Mesendoderm (in vitro differentiated cells): ENCODE measurements around the gene ATG7.

Experiments used
- DNase-seq: peaks from one replicate; pipeline ENCODE4 v3.0.0; 2013
- H2AK5ac ChIP-seq: 2 replicates; pipeline ENCODE4 v1.6.1; 2013; ENCODE audit warnings: low read length, inconsistent platforms
- H2BK120ac ChIP-seq: 2 replicates; pipeline ENCODE4 v1.6.1; 2013; ENCODE audit warnings: low read depth, mild to moderate bottlenecking, low read length, moderate library complexity, mixed read lengths
- H2BK15ac ChIP-seq: replicated peaks from 2 replicates; pipeline ENCODE4 v1.6.1; 2013; ENCODE audit warnings: low read depth, mild to moderate bottlenecking, moderate library complexity
- H2BK5ac ChIP-seq: 2 replicates; pipeline ENCODE4 v1.6.1; 2013; ENCODE audit warnings: low read length, inconsistent platforms
- H3K18ac ChIP-seq: 2 replicates; pipeline ENCODE4 v1.6.1; 2013; ENCODE audit warnings: mild to moderate bottlenecking, low read length, mixed read lengths
- H3K23ac ChIP-seq: one replicate; pipeline ENCODE4 v1.6.1; 2013; ENCODE audit warnings: low read length
- H3K27ac ChIP-seq: 2 replicates; pipeline ENCODE4 v1.5.1; 2013; ENCODE audit warnings: low read depth, mild to moderate bottlenecking, inconsistent platforms, low read length, moderate library complexity
- H3K27me3 ChIP-seq: 2 replicates; pipeline ENCODE4 v1.6.1; 2013; ENCODE audit warnings: low read length, control low read depth, mild to moderate bottlenecking, inconsistent platforms; ENCODE audit not compliant: insufficient read depth, poor library complexity
- H3K36me3 ChIP-seq: 2 replicates; pipeline ENCODE4 v1.6.1; 2013; ENCODE audit warnings: low read length, inconsistent platforms; ENCODE audit not compliant: control insufficient read depth, insufficient read depth
- H3K4ac ChIP-seq: one replicate; pipeline ENCODE4 v1.6.1; 2013; ENCODE audit warnings: low read depth, mild to moderate bottlenecking, low read length, moderate library complexity
- H3K4me1 ChIP-seq: 2 replicates; pipeline ENCODE4 v1.6.1; 2013; ENCODE audit warnings: low read depth, low read length, inconsistent platforms; ENCODE audit not compliant: control insufficient read depth
- H3K4me2 ChIP-seq: 2 replicates; pipeline ENCODE4 v1.6.1; 2013; ENCODE audit warnings: low read length
- H3K4me3 ChIP-seq: 2 replicates; pipeline ENCODE4 v1.5.1; 2013; ENCODE audit warnings: mild to moderate bottlenecking, low read length
- H3K56ac ChIP-seq: one replicate; pipeline ENCODE4 v1.6.1; 2013; ENCODE audit warnings: low read length
- H3K79me1 ChIP-seq: 2 replicates; pipeline ENCODE4 v1.6.1; 2013; ENCODE audit warnings: low read length, inconsistent platforms
- H3K79me2 ChIP-seq: 2 replicates; pipeline ENCODE4 v1.6.1; 2013; ENCODE audit warnings: mild to moderate bottlenecking, low read length; ENCODE audit not compliant: control insufficient read depth, insufficient read depth
- H3K9ac ChIP-seq: 2 replicates; pipeline ENCODE4 v1.6.1; 2013; ENCODE audit warnings: low read length, inconsistent platforms
- H4K5ac ChIP-seq: one replicate; pipeline ENCODE4 v1.6.1; 2013; ENCODE audit warnings: low read length
- H4K8ac ChIP-seq: one replicate; pipeline ENCODE4 v1.6.1; 2013; ENCODE audit warnings: low read depth, mild to moderate bottlenecking, control low read depth, low read length, moderate library complexity
- WGBS: extraction: QIAGEN DNeasy Blood & Tissue Kit; methylation state at CpG from one replicate; pipeline ENCODE4 v1.1.7; 2013; ENCODE audit warnings: low lambda C conversion rate, missing lambda C conversion rate; ENCODE audit not compliant: insufficient coverage; ENCODE audit errors: extremely low coverage; 5-methylcytosine and 5-hydroxymethylcytosine counted together

Gene ATG7

GRCh38 chr3:11434017-11434526 is 161.9 kb downstream of the ATG7 start:
- H2BK5ac ChIP-seq = no peak overlapping the region
- no peak overlapping the region for H3K56ac ChIP-seq
- no peak overlapping the region for H3K9ac ChIP-seq
- no peak overlapping the region for H3K4ac ChIP-seq
- no peak overlapping the region for H4K5ac ChIP-seq
- H2BK15ac ChIP-seq = no peak overlapping the region
- no peak overlapping the region for H3K4me2 ChIP-seq
- no peak overlapping the region for H2AK5ac ChIP-seq
- H3K79me1 ChIP-seq = no peaks in the 10 kb centered on the region
- no peaks in the 10 kb centered on the region for H3K4me1 ChIP-seq
- WGBS = no CpG with 5 or more reads among the region's 3 CpGs
- no peak overlapping the region for H3K23ac ChIP-seq
- no peak overlapping the region for H3K27ac ChIP-seq
- no peak overlapping the region for H4K8ac ChIP-seq
- no peak overlapping the region for H2BK120ac ChIP-seq
- DNase-seq = no peak
- no peaks in the 10 kb centered on the region for H3K79me2 ChIP-seq
- no peak overlapping the region for H3K4me3 ChIP-seq
- no peaks in the 10 kb centered on the region for H3K27me3 ChIP-seq
- H3K18ac ChIP-seq = no peak overlapping the region
- no peaks in the 10 kb centered on the region for H3K36me3 ChIP-seq

- H3K9ac ChIP-seq = no peak overlapping the region
- 100% methylated on average over 1 of the region's 6 CpGs for WGBS
- DNase-seq = no peak
- H2BK5ac ChIP-seq = no peak overlapping the region
- H3K36me3 ChIP-seq = no peaks in the 10 kb centered on the region
- H4K8ac ChIP-seq = no peak overlapping the region
- no peaks in the 10 kb centered on the region for H3K4me1 ChIP-seq
- H2BK120ac ChIP-seq = no peak overlapping the region
- H3K27ac ChIP-seq = no peak overlapping the region
- H3K56ac ChIP-seq = no peak overlapping the region
- no peak overlapping the region for H4K5ac ChIP-seq
- no peak overlapping the region for H3K18ac ChIP-seq
- H3K79me2 ChIP-seq = no peaks in the 10 kb centered on the region
- H3K4me3 ChIP-seq = no peak overlapping the region
- no peak overlapping the region for H3K4me2 ChIP-seq
- no peak overlapping the region for H3K4ac ChIP-seq
- no peak overlapping the region for H2BK15ac ChIP-seq
- no peaks in the 10 kb centered on the region for H3K79me1 ChIP-seq
- no peaks in the 10 kb centered on the region for H3K27me3 ChIP-seq
- no peak overlapping the region for H2AK5ac ChIP-seq
- H3K23ac ChIP-seq = no peak overlapping the region
These were observed 162.4 kb downstream of the ATG7 start for GRCh38 chr3:11434563-11435096.

DNA sequence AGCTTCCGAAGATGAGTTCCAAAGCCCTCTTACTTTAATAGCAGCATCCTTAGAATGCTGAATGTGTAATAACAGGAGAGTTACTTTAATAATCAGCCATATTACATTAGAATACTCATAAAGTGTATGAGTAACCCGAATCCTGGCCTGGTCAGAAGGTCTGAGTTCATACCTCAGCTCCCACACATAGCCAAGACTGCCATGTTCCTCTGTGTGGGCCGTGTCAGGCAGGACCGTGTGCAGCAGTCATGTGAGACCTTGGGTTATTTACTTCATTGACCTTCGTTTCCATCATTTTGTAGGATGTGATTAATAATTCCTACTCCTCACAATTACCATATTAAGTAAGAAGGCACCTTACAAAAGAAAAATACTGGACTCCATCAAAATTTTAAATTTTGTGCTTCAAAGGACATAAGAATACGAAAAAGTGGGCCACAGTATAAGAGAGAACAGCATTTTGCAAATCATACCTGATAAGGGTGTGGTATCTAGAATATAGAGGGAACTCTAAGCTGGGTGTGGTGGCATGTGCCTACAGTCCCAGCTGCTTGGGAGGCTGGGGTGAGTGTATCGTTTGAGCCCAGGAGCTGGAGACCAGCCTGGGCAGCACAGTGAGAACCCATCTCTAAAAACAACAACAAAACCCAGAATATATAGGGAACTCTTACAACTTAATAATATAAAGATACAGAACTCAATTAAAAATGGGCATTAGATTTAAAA is 163.4 kb downstream of the ATG7 start:
- Histone ChIP-seq H3K36me3 (no peaks in the 10 kb centered on the region), H3K4me3 (no peak overlapping the region), H2BK120ac (no peak overlapping the region), H3K23ac (no peak overlapping the region), H4K5ac (no peak overlapping the region), H3K79me1 (no peaks in the 10 kb centered on the region), H3K56ac (no peak overlapping the region), H3K4me1 (no peaks in the 10 kb centered on the region), H2AK5ac (no peak overlapping the region), H2BK15ac (no peak overlapping the region), H3K9ac (no peak overlapping the region), H3K4ac (no peak overlapping the region), H2BK5ac (no peak overlapping the region), H4K8ac (no peak overlapping the region), H3K27ac (no peak overlapping the region), H3K79me2 (no peaks in the 10 kb centered on the region), H3K18ac (no peak overlapping the region), H3K27me3 (no peaks in the 10 kb centered on the region), H3K4me2 (no peak overlapping the region)
- no peak for DNase-seq
- WGBS = no CpG with 5 or more reads among the region's 7 CpGs

- H2AK5ac ChIP-seq = no peak overlapping the region
- no peak overlapping the region for H3K27ac ChIP-seq
- no peak overlapping the region for H3K4ac ChIP-seq
- no peak overlapping the region for H4K8ac ChIP-seq
- no peak overlapping the region for H2BK120ac ChIP-seq
- no peak for DNase-seq
- H3K4me2 ChIP-seq = no peak overlapping the region
- no peak overlapping the region for H4K5ac ChIP-seq
- WGBS = no CpG with 5 or more reads among the region's 2 CpGs
- no peaks in the 10 kb centered on the region for H3K79me2 ChIP-seq
- H3K18ac ChIP-seq = no peak overlapping the region
- no peaks in the 10 kb centered on the region for H3K27me3 ChIP-seq
- no peak overlapping the region for H3K56ac ChIP-seq
- no peaks in the 10 kb centered on the region for H3K4me1 ChIP-seq
- H3K23ac ChIP-seq = no peak overlapping the region
- H2BK15ac ChIP-seq = no peak overlapping the region
- no peak overlapping the region for H3K4me3 ChIP-seq
- no peak overlapping the region for H3K9ac ChIP-seq
- no peaks in the 10 kb centered on the region for H3K36me3 ChIP-seq
- no peak overlapping the region for H2BK5ac ChIP-seq
- H3K79me1 ChIP-seq = no peaks in the 10 kb centered on the region
These were observed 164.6 kb downstream of the ATG7 start for GRCh38 chr3:11436775-11437174.

DNA sequence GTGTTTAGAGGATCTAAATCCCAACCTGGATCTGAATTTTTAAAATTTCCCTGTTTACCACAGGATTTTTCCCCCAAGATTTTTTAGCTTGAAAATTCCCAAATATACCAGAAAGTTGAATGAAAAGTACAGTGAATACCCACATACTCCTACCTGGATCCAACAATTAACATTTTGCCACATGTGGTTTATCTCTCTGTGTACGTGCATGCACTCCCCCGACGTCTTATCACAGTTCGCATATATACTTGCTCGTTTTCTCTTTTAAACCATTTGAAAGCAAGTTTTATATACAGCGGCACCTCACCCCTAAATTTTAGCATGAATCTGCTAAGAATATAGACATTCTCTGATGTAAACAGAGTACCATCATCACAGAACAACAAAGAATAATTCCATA is 165.3 kb downstream of the ATG7 start:
- DNase-seq = no peak
- H2BK120ac ChIP-seq = no peak overlapping the region
- no peak overlapping the region for H2BK15ac ChIP-seq

More for the DNA sequence above, 165.3 kb downstream of the ATG7 start:
- no peak overlapping the region for H3K23ac ChIP-seq
- no peak overlapping the region for H3K18ac ChIP-seq
- H3K27me3 ChIP-seq = no peaks in the 10 kb centered on the region
- WGBS = no CpG with 5 or more reads among the region's 6 CpGs
- no peak overlapping the region for H4K5ac ChIP-seq
- H3K27ac ChIP-seq = no peak overlapping the region
- no peak overlapping the region for H3K4ac ChIP-seq
- no peak overlapping the region for H2BK5ac ChIP-seq
- H3K4me1 ChIP-seq = no peaks in the 10 kb centered on the region
- H3K9ac ChIP-seq = no peak overlapping the region
- no peak overlapping the region for H3K56ac ChIP-seq
- H4K8ac ChIP-seq = no peak overlapping the region
- no peak overlapping the region for H3K4me2 ChIP-seq
- H3K79me2 ChIP-seq = no peaks in the 10 kb centered on the region
- no peaks in the 10 kb centered on the region for H3K79me1 ChIP-seq
- H3K36me3 ChIP-seq = no peaks in the 10 kb centered on the region
- H3K4me3 ChIP-seq = no peak overlapping the region
- no peak overlapping the region for H2AK5ac ChIP-seq
